ENCODE measurements around the gene CDCA5.
A peak's percentile ranks its signal among the peaks of the same experiment; 100 is the strongest.
"Not testable (repeated sequence)": the region's sequence is repeated elsewhere in the genome, so short reads cannot be mapped to it uniquely, and the experiment has no call there.

Gene CDCA5

DNA sequence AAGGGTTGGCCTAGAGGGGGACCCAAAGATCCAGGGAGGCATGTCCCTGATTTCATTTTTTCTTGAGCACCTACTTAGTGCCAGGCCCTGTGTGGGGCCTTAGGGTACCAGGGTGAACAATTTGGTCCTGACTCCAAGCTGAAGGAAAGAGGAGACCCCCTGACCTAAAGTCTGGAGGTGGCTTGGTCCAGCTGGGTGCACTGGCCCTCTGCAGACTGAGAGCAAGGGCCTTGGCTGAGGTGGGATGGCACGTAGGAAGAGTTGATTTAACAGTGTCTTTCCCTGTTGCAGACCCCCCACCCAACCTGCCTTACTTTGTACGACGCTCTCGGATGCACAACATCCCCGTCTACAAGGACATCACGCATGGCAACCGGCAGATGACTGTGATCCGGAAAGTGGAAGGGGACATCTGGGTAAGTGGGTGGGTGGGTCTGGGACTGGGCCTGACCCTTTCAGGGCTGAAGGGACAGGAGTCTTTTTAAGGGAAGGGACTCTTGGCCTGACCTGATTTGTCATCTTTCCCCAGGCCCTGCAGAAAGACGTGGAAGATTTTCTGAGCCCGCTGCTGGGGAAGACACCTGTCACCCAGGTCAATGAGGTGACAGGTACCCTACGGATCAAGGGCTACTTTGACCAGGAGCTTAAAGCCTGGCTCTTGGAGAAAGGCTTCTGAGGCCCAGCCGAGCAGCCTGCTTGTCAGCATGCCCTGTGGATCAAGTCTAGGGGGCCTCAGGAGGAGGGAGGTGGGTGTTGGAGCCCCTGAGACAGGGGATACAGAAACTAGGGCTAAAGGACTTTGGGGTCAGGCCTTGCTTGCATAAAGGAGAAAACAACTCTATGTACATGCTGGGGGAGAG, 41.6 kb upstream of the CDCA5 start:
- H3K4me3 ChIP-seq (ENCODE audit: control insufficient read depth, low read depth, low read length), result no peak overlapping the region
- DNase-seq (ENCODE audit: low read depth), result no peak

DNA sequence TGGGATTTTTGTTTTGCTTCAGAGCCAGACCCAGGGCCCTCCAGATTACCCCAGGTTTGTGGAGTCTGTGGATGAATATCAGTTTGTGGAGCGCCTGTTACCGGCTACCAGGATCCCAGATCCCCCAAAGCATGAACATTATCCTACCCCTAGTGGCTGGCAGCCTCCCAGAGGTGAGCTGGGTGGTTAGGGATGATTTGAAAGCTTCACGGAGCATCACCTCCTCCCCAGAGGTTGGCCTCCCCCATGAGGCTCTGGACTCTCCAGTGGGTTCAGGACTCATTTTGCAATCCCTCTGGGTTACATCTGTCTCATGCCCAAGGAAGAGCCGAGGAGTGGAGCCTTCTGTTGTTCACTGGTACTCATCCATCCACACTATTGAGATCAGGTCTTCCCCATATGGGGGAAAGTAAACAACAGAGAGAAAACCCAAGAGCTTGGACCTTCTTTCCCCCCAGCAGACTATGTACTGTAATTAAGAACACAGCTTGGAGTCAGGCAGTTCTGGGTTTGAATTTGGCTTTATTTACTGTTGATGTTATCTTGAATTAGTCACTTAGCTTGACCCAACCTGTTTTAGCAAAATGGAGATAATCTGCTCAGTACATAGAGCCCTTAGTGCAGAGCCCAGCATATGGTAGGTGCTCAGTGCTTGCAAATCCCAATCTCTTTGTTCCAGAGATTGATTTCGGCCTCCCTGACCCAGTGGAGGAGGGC, 40.8 kb upstream of the CDCA5 start:
- TF ChIP-seq, protein P1, sequence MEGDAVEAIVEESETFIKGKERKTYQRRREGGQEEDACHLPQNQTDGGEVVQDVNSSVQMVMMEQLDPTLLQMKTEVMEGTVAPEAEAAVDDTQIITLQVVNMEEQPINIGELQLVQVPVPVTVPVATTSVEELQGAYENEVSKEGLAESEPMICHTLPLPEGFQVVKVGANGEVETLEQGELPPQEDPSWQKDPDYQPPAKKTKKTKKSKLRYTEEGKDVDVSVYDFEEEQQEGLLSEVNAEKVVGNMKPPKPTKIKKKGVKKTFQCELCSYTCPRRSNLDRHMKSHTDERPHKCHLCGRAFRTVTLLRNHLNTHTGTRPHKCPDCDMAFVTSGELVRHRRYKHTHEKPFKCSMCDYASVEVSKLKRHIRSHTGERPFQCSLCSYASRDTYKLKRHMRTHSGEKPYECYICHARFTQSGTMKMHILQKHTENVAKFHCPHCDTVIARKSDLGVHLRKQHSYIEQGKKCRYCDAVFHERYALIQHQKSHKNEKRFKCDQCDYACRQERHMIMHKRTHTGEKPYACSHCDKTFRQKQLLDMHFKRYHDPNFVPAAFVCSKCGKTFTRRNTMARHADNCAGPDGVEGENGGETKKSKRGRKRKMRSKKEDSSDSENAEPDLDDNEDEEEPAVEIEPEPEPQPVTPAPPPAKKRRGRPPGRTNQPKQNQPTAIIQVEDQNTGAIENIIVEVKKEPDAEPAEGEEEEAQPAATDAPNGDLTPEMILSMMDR (conservative IDR thresholded peaks at IDR 0.05; ENCODE audit: control insufficient read depth, insufficient read depth, low read depth, low read length), result no peak
- no peak for DNase-seq (ENCODE audit: low read depth)
- no peak overlapping the region for H3K4me3 ChIP-seq (ENCODE audit: control insufficient read depth, low read depth, low read length)

More for the DNA sequence above, 41.6 kb upstream of the CDCA5 start:
- TF ChIP-seq, protein P1 (conservative IDR thresholded peaks at IDR 0.05; ENCODE audit: control insufficient read depth, insufficient read depth, low read depth, low read length), result no peak

DNA sequence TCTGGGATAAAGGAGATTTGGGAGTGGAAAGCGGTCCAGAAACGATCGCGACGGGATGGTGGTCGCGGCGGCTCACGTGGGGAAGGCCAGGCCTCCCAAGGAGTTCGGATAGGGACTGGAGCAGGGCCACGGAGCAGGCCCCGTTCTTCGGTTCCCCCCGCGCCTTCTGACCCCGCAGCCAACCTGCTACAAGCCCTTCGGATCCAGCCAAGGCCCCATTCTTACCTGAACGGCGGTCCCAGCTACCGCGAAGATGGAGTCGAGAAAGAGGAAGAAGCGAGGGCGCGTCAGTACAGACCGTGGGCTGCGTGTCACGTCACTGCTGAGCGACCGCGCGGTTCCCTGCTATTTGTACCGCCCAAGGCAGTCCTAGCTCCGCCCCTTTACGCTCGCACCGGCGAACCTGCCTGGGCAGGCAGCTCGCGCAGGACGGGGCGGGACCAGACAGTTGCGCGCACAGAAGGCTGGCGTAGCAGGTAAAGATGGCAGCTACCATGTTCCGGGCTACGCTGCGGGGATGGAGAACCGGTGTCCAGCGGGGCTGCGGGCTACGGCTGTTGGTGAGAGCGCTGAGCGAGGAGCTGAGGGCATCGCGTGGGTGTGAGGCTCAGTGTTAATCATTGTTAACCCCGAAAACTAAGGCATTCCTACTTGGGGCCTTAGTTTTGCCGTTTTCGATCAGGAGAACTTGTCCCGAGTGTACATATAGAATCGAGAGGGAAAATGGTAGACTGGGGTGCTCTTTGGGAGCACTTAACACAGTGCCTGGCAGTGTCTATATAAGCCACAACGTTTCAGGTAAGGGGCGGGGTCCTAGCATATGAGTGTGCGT, 38.2 kb upstream of the CDCA5 start, which contains the start of the genes FAU and MRPL49:
Gene FAU (minus strand): TSS at position 270 of the 832 bp plus-strand sequence. CDS start 321 bp downstream, outside the sequence.
Gene MRPL49 (plus strand): TSS at position 457 of the 832 bp plus-strand sequence. CDS start 26 bp downstream, at position 483.
- TF ChIP-seq, protein P1 (conservative IDR thresholded peaks at IDR 0.05; ENCODE audit: control insufficient read depth, insufficient read depth, low read depth, low read length), result no peak
- DNase-seq (ENCODE audit: low read depth), result peak; percentile 94
- peak within 1 kb of the TSS; percentile 65 for H3K4me3 ChIP-seq (ENCODE audit: control insufficient read depth, low read depth, low read length)

DNA sequence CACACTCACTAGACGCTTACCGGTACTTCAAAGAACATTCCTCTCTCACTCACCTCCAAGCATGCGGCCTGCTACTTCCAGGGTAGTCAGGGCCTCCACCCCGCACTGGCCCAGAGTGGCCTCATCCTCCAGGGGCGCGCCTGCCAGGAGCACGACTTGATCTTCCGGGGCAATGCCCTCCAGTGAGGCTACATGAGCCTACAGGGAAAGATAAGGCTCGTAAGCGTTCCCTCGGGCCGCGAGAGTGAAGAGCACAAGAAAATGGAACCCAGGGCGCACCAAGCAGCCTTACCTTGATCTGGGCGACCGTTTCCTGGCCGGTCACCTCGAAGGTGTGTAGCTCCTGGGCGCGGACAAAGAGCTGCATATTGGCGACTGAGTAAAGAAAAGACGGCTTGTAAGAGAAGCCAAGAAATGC, 37.6 kb upstream of the CDCA5 start:
- TF ChIP-seq, protein P1 (conservative IDR thresholded peaks at IDR 0.05; ENCODE audit: control insufficient read depth, insufficient read depth, low read depth, low read length), result no peak
- H3K4me3 ChIP-seq (ENCODE audit: control insufficient read depth, low read depth, low read length), result peak overlapping the region; percentile 65
- no peak for DNase-seq (ENCODE audit: low read depth)

DNA sequence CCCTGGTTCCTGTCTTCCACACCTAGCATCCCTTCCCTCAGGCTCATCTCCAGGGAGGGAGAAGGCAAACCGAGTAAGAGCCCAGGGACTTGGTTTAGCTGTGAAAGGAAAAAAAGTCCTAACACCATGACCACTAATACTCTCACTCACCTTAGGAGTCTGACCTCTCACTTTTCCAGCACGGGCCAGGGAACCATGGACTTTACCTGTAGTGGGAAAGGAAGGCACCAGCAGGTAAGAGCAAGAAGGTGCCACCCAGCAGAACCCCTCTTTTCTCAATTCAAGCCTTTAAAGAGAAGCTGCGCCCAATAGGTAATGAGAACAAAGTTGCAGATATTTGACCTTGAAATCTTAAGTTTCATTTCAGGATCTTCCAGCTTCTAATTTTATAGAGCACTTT, 37.0 kb upstream of the CDCA5 start:
- no peak for DNase-seq (ENCODE audit: low read depth)
- TF ChIP-seq, protein P1 (conservative IDR thresholded peaks at IDR 0.05; ENCODE audit: control insufficient read depth, insufficient read depth, low read depth, low read length), result no peak
- H3K4me3 ChIP-seq (ENCODE audit: control insufficient read depth, low read depth, low read length), result peak overlapping the region; percentile 65

DNA sequence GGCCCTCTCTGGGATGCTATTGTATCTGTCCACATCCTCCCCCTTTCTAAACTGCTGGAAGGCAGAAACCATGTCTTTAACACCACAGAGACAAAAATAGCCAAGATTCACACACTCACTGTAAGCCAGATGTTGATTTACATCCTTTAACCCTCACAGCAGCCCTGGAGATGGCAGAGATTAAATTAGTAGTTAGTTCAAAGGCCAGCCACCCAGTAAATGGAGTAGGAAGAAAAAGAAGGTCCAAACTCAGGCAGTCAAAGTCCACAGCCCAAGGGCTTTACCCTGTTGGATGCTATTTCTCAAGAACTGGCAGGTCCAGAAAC, 35.8 kb upstream of the CDCA5 start:
- H3K4me3 ChIP-seq (ENCODE audit: control insufficient read depth, low read depth, low read length), result no peak overlapping the region
- no peak for DNase-seq (ENCODE audit: low read depth)
- TF ChIP-seq, protein P1 (conservative IDR thresholded peaks at IDR 0.05; ENCODE audit: control insufficient read depth, insufficient read depth, low read depth, low read length), result no peak

DNA sequence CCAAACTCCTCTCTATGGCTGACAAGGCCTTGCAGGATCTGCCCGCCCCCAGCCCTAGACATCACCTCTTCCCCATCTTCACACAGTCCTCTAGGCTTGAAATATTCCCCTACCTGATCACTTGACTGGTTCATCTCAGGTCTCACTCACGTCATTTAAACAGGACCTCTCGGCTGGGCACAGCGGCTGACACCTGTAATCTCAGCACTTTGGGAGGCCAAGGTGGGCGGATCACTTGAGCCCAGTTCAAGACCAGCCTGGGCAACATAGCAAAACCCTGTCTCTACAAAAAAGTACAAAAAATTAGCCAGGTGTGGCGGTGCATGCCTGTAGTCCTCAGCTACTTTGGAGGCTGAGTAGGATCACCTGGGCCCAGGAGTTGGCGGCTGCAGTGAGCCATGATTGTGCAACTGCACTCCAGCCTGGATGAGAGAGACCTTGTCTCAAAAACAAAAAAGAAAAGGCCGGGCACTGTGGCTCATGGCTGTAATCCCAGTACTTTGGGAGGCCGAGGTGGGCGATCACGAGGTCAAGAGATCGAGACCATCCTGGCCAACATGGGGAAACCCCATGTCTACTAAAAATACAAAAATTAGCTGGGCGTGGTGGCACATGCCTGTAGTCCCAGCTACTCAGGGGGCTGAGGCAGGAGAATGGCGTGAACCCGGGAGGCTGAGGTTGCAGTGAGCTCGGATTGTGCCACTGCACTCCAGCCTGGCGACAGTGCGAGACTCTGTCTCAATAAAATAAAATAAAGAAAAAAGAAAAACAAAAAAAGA, 35.2 kb upstream of the CDCA5 start:
- H3K4me3 ChIP-seq (ENCODE audit: control insufficient read depth, low read depth, low read length); DNase-seq (ENCODE audit: low read depth): not testable (repeated sequence)

Data from fibroblast of mammary gland (primary cell).